RPMI8226 (cell line): ENCODE results near the gene RAB7A.
A peak's percentile ranks its signal among the peaks of the same experiment; 100 is the strongest.
"Not testable (repeated sequence)": the region's sequence is repeated elsewhere in the genome, so short reads cannot be mapped to it uniquely, and the experiment has no call there.

ENCODE experiments used
- DNase-seq: peaks from one replicate; pipeline ENCODE4 v3.0.0-alpha.2; 2015

The RAB7A gene

GRCh38 chr3:128760881-128761280, 34.9 kb downstream of the RAB7A start:
- no peak for DNase-seq

DNA sequence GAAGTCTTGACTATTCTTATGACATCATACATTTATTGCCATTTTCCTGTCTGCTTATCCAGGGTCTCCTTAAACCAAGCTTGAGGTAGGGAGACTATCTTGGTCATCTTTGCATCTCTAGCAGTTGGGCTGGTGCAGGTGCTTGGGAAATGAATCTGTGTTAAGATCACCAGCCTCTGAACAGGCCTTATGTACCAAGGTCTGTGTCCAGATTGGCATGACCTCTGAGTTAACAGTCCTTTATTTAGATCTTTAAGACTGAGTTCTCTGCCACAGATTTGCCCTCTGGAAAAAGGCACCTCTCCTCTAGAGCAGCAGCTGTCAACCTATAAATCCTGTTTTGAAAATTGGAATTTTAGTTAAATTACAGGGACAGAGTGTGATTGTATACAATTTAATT, 35.4 kb downstream of the RAB7A start:
- DNase-seq: no peak

- DNase-seq: no peak
These were observed 38.0 kb downstream of the RAB7A start for GRCh38 chr3:128763967-128764366.

DNA sequence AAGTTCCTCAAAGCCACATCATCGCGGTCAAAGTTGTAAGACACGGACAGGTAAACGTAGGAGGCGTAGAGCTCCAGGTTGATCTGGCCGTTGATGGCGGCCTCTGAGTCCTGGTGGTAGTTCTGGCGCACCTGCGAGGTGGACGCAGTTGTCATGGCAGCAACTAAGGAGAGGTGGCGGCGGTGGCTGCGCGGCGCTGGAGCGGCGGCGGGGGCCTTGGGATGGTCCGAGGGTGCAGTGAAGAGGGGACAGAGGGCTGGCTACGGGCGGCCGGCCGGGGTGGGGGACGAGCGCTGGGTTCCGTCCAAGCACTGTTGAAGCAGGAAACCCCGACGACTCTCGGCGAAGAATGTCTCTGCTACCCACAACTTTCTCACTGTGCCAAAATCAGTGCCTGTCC, 38.9 kb downstream of the RAB7A start:
- DNase-seq: no peak

DNA sequence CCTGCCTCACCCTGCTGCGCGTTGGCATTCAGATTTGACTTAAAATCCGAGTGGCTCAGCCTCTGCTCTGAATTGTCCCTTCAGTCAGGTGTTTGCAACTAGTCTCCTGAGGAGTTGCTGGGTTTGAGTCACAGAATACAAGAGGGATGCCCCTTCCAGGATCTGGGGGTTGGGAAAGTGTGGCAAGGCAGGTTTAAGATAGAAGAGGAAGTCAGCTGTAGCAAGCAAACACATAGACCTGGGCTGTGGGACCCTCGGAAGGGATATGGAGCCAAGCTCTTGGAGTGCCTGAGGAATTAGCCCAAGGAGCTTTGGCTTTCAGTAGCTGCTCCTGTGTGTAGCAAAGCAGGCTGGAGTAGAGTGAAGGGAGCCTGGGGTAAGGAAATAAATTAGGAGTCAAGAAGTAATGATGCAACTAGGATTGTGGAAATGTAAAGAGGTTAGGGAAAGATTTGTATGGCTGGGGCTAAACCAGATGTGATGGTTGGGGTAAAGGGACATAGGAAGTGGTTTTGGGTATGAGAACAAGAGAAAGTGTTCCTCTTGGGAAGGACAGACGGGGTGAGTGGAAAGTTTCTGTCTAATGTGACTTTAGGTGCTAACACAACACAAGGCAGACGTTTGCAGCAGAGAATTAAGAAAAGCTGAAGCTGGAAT, 41.2 kb downstream of the RAB7A start:
- no peak for DNase-seq

DNA sequence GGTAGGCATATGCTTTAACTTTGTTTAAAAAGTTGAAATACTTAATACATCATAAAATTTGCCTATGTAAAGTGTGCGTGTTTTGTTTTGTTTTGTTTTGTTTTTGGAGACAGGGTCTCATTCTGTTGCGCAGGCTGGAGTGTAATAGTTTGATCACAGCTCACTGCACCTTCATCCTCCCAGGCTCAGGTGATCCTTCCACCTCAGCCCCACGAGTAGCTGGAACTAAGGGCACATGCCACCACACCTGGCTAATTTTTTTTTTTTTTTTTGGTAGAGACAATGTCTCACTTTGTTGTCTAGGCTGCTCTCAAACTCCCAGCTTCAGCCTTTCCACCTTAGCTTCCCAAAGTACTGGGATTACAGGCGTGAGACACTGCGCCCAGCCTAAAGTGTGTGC, 42.5 kb downstream of the RAB7A start:
- no peak for DNase-seq

DNA sequence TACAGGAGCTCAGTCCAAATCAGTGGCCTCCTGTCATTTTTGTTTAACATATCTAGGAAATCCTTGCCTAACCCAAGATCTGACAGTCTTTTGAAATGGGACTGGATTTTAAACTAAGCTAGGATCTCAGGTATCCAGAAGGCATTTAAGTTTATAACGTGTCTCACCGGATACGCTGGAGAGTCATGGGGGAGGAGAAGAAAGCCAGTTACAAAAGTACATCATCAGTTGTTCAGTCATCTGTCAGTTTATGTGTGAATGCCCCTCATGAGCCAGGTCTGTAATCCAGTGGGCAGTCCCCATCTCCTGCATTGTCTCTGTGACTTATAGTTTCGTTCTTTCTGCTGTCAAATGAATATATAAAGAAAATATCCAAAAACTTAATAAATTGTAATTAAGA, 44.4 kb downstream of the RAB7A start:
- DNase-seq: no peak

GRCh38 chr3:128773189-128773588, 47.2 kb downstream of the RAB7A start:
- DNase-seq: not testable (repeated sequence)

DNA sequence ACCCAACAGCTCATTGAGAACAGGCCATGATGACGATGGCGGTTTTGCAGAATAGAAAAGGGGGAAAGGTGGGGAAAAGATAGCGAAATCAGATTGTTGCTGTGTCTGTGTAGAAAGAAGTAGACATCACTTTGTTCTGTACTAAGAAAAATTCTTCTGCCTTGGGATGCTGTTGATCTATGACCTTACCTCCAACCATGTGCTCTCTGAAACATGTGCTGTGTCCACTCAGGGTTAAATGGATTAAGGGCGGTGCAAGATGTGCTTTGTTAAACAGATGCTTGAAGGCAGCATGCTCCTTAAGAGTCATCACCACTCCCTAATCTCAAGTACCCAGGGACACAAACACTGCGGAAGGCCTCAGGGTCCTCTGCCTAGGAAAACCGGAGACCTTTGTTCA, 47.6 kb downstream of the RAB7A start:
- DNase-seq: not testable (repeated sequence)

DNA sequence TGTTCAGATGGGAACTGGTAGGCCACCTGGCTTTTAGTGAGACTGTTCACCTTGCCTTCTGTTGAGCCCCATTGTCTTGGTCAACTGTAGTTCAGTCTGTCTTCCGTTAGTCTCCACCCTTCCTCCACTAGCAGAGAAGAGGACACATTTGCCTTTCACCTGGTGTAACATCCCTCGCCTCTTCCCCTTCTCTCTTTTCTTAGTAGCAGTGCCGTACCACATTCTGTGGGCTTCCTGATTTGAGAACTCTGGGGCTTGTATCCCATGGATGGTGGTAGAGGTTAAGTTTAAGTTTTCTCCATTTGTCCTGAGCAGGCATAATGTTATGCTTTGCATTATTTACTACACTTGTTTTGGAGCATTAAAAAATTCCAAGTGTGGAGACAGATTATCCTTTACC, 49.3 kb downstream of the RAB7A start:
- no peak for DNase-seq

DNA sequence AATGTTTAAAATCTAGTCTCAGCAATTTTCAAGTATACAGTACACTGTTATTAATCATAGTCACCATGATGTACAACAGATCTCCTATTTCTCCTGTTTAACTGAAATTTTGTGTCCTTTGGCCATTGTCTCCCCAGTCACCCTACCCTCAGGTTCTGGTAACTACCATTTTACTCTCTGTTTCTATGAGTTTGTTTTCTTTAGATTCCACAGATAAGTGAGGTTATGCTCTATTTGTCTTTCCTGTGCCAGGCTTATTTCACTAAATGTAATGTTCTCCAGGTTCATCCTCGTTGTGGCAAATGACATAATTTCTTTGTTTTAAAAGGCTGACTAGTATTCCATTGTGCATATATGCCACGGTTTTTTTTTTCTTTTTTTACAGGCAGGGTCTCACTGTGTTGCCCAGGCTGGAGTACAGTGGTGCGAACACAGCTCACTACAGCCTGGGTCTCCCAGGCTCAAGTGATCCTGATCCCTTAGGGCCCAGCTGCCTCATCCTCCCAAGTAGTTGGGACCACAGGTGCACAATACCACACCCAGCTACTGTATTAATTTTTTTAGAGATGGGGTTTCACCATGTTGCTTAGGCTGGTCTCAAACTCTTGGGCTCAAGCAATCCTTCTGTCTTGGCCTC, 50.0 kb downstream of the RAB7A start:
- no peak for DNase-seq

DNA sequence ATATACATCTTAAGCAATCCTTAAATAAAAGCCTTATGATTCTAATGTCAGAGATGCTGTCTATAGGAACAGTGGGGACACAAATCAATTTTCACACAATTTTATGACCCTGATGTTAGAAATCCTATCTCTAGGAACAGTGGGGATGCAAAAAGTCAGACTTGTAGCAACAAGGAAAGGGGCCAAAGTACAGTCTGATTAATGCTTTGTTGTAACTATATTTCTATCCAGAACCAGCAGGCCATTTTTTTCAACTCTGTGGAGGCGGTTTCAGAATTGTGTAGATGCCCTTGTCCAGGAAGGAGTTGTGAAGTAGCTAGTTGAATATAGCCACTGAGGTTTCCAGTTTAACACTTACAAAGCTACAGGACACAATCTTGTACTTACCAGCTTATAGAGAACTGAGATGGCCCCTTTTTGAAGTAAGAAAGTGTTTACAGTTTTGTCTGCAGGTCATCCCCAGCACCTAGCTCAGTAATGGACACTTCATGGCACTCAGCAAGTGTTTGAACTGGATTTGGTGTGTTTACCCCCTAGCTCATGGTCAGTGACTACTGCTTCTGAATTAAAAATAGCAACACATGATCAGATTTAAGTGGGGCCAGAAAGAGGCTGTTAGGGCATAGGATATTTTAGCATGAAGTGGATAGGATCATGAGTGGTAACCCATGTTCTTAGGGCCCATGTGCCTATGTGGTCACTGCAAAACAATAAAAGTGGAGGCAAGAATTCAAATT, 54.3 kb downstream of the RAB7A start:
- DNase-seq: no peak

DNA sequence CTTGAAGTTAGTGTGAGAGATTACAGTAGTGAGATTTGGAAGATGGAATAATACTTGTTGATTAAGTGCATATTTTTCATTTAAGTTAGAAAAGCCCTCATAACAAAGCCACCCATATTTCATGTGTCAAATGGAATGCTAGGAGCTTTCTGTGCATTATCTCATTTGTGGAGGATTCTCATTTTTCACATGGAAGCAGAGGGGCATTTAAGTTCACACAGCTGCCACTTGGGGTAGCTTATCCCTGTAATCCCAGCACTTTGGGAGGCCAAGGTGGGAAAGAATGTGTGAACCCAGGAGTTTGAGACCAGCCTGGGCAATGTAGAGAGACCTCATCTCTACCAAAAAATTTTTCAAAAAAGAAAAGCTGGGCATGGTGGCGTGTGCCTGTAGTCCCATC, 55.2 kb downstream of the RAB7A start:
- DNase-seq: no peak

GRCh38 chr3:128782282-128783146, 56.5 kb downstream of the RAB7A start:
- DNase-seq: no peak

- no peak for DNase-seq
These were observed 57.8 kb downstream of the RAB7A start for GRCh38 chr3:128783774-128784173.

GRCh38 chr3:128784232-128784631, 58.2 kb downstream of the RAB7A start:
- DNase-seq: no peak

DNA sequence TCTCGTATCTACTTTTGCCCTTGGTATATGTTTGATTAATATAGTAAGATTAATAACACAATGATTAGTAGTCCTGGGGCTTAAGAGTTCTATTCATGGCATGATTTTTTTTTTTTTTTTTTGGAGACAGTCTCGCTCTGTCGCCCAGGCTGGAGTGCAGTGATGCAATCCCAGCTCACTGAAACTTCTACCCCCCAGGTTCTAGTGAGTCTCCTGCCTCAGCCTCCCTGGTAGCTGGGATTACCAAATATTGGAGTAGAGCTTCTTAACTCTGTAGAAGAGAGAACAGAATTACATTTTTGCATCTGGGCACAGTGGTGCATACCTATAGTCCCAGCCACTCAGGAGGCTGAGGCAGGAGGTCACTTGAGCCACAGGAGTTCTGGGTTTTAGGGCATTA, 58.9 kb downstream of the RAB7A start:
- no peak for DNase-seq

DNA sequence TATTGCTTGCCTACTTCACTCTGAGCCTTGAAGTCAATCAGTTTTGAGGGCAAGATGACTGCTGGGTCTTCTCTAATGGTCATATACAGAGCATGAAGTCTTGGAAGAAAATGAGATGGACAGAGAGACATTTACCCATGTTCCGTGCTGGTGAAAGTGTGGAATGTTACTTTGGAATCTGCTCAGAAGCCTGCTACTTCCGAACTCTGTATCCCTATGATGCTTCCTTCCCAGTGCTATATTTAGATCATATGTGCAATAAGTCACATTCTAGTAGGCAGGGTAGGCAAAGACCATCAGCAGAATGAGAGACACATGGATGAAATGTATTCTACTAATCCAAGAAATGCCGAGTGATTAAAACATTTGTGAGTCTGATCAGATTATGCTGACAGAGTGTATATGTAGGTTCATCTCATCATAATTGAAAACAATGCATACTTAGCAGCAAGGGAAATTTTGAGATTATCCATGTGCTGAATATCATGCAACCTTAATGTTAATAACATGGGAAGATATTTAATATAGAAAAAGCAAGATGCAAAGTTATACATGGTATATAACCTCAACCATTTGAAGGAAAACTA, 60.5 kb downstream of the RAB7A start:
- no peak for DNase-seq

DNA sequence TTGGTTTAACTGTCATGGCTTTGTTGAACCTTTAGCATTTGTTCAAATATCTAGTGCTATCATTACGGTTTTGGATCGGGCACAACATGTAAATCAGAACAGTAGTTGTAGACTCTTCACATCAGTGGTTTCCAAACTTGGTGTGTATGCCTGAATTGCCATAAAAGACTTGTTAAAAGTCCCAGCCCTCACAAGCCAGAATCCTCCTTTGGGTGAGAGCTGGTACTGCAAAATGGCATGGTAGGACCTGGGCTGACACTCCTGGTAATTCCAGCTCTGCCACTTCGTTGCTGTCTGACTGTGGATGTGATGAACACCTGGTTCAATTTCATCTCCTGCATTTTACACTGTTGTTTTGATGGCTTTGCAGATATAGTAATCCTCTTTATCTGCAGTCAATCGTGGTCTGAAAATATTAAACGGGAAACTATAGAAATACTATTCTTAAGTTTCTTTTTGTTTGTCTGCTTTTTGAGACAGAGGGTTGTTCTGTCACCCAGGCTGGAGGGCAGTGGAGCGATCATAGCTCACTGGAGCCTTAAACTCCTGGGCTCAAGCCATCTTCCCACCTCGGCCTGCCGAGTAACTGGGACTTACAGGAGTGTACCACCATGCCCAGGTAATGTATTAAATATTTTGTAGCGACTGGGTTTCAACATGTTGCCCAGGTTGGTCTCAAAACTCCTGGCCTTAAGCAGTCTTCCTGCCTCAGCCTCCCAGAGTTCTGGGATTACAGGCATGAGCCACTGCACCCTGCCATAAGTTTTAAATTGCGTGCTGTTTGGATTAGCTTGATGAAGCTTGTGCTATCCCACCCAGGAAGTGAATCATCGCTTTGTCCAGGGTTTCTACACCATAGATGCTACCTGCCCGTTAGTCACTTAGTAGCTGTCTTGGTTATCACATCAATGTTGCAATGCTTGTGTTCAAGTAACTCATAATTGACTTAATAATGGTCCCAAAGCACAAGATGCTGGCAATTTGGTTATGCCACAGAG, 61.6 kb downstream of the RAB7A start:
- DNase-seq: peak; percentile 10

DNA sequence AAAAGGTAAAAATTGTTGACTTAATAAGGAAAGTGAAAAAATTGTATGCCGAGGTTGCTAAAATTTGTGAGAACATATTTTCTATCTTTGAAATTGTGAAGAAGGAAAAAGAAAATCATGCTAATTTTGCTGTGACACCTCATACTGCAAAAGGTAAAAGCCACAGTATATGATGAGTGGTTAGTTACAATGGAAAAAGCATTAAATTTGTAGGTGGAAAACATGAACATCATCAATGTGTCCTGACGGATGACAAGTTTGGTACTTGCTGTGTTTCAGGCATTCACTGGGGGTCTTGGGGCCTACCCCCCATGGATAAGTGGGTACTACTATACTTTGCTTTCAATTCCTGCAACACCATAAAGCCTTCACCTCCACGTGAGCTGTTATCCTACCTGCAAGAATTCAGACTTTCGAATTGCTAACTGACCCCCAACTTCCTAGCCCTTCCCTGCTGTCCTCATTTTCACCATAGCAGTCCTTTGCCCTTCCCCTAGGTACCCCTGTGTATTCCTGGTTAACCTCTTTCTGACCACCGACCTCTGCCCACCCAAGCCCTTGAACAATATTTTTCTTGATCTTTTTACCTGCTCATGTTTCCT, 62.4 kb downstream of the RAB7A start:
- DNase-seq: no peak
